ENCODE results near the gene HSPB6.

The HSPB6 gene

DNA sequence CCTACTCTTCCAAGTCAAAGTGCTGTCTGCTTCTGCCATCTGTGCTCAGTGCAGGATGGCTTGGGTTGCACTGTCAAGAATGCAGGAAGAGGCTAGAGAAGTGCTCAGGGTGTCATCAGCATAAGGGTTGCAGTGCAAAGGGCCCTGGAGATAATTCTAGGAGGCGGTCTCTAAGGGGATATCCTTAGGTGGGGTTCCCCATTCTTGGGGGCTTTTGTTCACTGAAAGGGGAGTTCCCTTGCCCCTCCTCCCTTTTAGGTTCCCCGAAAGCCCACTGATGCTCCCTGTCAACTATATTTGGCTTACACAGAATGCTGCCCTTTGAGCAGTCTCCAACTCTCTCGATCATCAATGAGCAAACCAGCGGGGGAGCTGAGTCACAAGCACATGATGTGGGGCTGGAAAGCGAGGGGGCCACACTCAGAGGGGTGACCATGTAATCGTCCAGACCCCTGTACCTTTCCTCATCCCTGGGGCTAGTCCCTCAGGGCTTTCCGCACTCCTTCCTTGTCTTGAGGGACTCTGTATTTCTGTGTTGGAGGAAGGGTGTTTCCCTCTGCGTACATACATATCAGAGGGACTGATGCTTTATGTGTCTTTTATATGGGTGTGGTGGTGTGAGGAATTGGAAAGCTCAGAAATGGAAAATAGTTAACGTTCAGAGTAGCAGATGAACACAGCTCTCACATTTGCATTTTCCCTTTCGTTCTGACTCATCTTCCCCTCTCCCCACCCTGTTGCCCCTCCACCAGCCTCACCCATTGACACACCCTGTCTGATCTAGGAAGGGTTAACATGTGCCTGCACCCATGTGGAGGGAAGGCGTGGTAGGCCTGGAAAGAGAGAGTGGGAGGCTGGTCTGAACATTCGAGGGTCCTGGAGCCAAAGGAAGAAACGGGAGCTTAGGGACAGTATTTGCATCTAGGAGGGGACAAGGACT is 45.8 kb downstream of the HSPB6 start:
- H3K4me3 ChIP-seq (ENCODE audit: control insufficient read depth, low read depth, low read length), result no peak overlapping the region
- TF ChIP-seq, protein P1, sequence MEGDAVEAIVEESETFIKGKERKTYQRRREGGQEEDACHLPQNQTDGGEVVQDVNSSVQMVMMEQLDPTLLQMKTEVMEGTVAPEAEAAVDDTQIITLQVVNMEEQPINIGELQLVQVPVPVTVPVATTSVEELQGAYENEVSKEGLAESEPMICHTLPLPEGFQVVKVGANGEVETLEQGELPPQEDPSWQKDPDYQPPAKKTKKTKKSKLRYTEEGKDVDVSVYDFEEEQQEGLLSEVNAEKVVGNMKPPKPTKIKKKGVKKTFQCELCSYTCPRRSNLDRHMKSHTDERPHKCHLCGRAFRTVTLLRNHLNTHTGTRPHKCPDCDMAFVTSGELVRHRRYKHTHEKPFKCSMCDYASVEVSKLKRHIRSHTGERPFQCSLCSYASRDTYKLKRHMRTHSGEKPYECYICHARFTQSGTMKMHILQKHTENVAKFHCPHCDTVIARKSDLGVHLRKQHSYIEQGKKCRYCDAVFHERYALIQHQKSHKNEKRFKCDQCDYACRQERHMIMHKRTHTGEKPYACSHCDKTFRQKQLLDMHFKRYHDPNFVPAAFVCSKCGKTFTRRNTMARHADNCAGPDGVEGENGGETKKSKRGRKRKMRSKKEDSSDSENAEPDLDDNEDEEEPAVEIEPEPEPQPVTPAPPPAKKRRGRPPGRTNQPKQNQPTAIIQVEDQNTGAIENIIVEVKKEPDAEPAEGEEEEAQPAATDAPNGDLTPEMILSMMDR (IDR thresholded peaks at IDR 0.05; ENCODE audit: control insufficient read depth, insufficient read depth, low read depth, low read length, missing control alignments), result no peak
- DNase-seq (ENCODE audit: low read depth), result no peak

DNA sequence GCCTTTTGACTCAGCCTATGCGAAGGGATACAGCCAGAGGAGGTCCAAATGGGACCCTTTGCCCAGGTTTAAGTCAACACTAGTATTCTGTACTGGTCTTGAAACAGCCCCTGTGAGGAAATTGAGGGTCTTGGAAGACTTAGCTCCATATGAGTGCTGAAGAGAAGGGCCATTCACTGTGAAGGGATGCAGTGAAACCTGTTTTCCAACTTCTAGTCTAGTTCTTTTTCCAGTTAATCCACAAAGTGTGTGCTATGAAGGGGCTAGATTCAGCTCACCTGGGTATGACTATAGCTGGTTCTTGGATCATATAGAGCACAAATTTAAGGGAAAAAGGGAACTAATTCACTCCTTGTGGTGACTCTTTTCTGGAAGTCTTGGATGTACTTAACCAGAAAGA is 48.4 kb downstream of the HSPB6 start:
- TF ChIP-seq, protein P1 (IDR thresholded peaks at IDR 0.05; ENCODE audit: control insufficient read depth, insufficient read depth, low read depth, low read length, missing control alignments), result no peak
- no peak for DNase-seq (ENCODE audit: low read depth)
- no peak overlapping the region for H3K4me3 ChIP-seq (ENCODE audit: control insufficient read depth, low read depth, low read length)
